B cell (primary cell): ENCODE results near the gene DLST. TPM values are rescaled to one million over a fixed set of nuclear protein-coding genes. Genes with fewer than 3 reads are reported as not detected.

Experiments
- ATAC-seq: fragments of 200-7000 bp; cut with Tn5 transposase; one replicate; pipeline ENCODE4 v1.10.0; 2021; ENCODE audit warnings: low read depth, mild to moderate bottlenecking, moderate number of reproducible peaks, moderate library complexity
- CTCF ChIA-PET: fragments of 350-600 bp; sonication (Branson Sonifier 250); formaldehyde crosslinking; loops from one replicate; lab custom pipeline; 2021; ENCODE audit warnings: antibody characterized with exemption, inconsistent platforms; lab: Charles Lee
- POLR2A ChIA-PET: fragments of 350-600 bp; sonication (Branson Sonifier 250); formaldehyde crosslinking; loops from one replicate; lab custom pipeline; 2021; ENCODE audit warnings: antibody characterized with exemption; lab: Charles Lee
- DNase-seq: peaks from one replicate; pipeline ENCODE4 v3.0.0; 2013
- H2AFZ ChIP-seq: 2 replicates; pipeline ENCODE4 v1.6.1; 2012; ENCODE audit warnings: mild to moderate bottlenecking, low read depth, low read length; ENCODE audit not compliant: insufficient read depth, poor library complexity, severe bottlenecking
- H3K27ac ChIP-seq, 2 donors: 1 replicate in 1 of 2; 2 replicates in 1 of 2; pipeline ENCODE4 v1.5.1; 2012 to 2013; ENCODE audit warnings: low read length in 2 of 2, mild to moderate bottlenecking in 2 of 2, moderate library complexity in 1 of 2
- H3K27me3 ChIP-seq, 4 experiments: fragments of 200-600 bp in 1 of 4; sonication (generic) in 1 of 4; replicated peaks in 1 of 4; 1 replicate in 2 of 4; 2 replicates in 2 of 4; pipeline versions ENCODE4 v1.6.1 to v1.7.0; 2013 to 2016; ENCODE audit warnings: low read length in 3 of 4, mild to moderate bottlenecking in 2 of 4, mixed read lengths in 1 of 4, moderate library complexity in 1 of 4; ENCODE audit not compliant: insufficient read depth in 4 of 4, control insufficient read depth in 3 of 4; ENCODE audit errors: control extremely low read depth in 1 of 4
- H3K36me3 ChIP-seq, 2 experiments: replicated peaks in 1 of 2; 1 replicate in 1 of 2; 2 replicates in 1 of 2; pipeline versions ENCODE4 v1.6.1 to v1.7.1; 2013; ENCODE audit warnings: low read length in 1 of 2; ENCODE audit not compliant: insufficient read depth in 2 of 2, control insufficient read depth in 1 of 2; ENCODE audit errors: control extremely low read depth in 1 of 2, extremely low read depth in 1 of 2
- H3K4me1 ChIP-seq, 2 donors: fragments of 200-600 bp in 1 of 2; sonication (generic) in 1 of 2; 1 replicate in 1 of 2; 2 replicates in 1 of 2; pipeline versions ENCODE4 v1.5.1 to v1.6.1; 2013 to 2017; ENCODE audit warnings: low read length in 2 of 2; ENCODE audit not compliant: control insufficient read depth in 2 of 2, insufficient read depth in 2 of 2
- H3K4me2 ChIP-seq: replicated peaks from 2 replicates; pipeline ENCODE3; 2012; ENCODE audit warnings: mild to moderate bottlenecking, low read depth, low read length; ENCODE audit not compliant: poor library complexity, severe bottlenecking
- H3K4me3 ChIP-seq, 5 experiments: fragments of 200-600 bp in 1 of 5; sonication (generic) in 1 of 5; 1 replicate in 3 of 5; 2 replicates in 2 of 5; pipeline versions ENCODE4 v1.5.1 to v1.7.0; 2011 to 2016; ENCODE audit warnings: low read length in 4 of 5, mild to moderate bottlenecking in 4 of 5, low read depth in 2 of 5, control low read depth in 1 of 5, moderate library complexity in 1 of 5; ENCODE audit not compliant: insufficient read depth in 1 of 5; ENCODE audit errors: control extremely low read depth in 1 of 5, extremely low read depth in 1 of 5
- H3K79me2 ChIP-seq: fragments of 200-600 bp; sonication (generic); one replicate; pipeline ENCODE4 v1.6.0; 2016; ENCODE audit warnings: low read length; ENCODE audit not compliant: control insufficient read depth, insufficient read depth
- H3K9ac ChIP-seq: fragments of 200-600 bp; sonication (generic); 2 replicates; pipeline ENCODE4 v1.6.1; 2017; ENCODE audit warnings: mild to moderate bottlenecking, low read length, moderate library complexity
- H3K9me3 ChIP-seq, 3 donors: one replicate each; pipeline versions ENCODE4 v1.6.1 to v1.7.1; 2013; ENCODE audit warnings: low read length in 2 of 3; ENCODE audit not compliant: control insufficient read depth in 2 of 3, insufficient read depth in 1 of 3; ENCODE audit errors: control extremely low read depth in 1 of 3
- H4K20me1 ChIP-seq: 2 replicates; pipeline ENCODE4 v1.6.0; 2012; ENCODE audit warnings: mild to moderate bottlenecking, low read length; ENCODE audit not compliant: insufficient read depth, control insufficient read depth, poor library complexity, severe bottlenecking
- H3K27ac Mint-ChIP-seq: one replicate; pipeline ENCODE4 v1.8.0; 2021; ENCODE audit warnings: mixed read lengths
- H3K27me3 Mint-ChIP-seq: one replicate; pipeline ENCODE4 v1.8.0; 2021; ENCODE audit warnings: mixed read lengths
- H3K4me1 Mint-ChIP-seq: one replicate; pipeline ENCODE4 v1.8.0; 2021; ENCODE audit warnings: mixed read lengths
- H3K4me3 Mint-ChIP-seq: one replicate; pipeline ENCODE4 v1.8.0; 2021; ENCODE audit warnings: mixed read lengths
- H3K9me3 Mint-ChIP-seq: one replicate; pipeline ENCODE4 v1.8.0; 2022; ENCODE audit warnings: mixed read lengths; ENCODE audit not compliant: insufficient read depth
- EZH2 ChIP-seq: IDR thresholded peaks from 2 replicates; pipeline ENCODE4 v1.6.1; 2012; ENCODE audit warnings: borderline replicate concordance, low read depth, mild to moderate bottlenecking, moderate library complexity, low read length; ENCODE audit not compliant: insufficient read depth, poor library complexity, severe bottlenecking
- WGBS: methylation state at CpG from one replicate; pipeline ENCODE4 v1.1.5; 2013; ENCODE audit warnings: missing lambda C conversion rate; ENCODE audit not compliant: insufficient coverage; 5-methylcytosine and 5-hydroxymethylcytosine counted together
- intact Hi-C: fragments of 100-400 bp; cut with micrococcal nuclease; formaldehyde crosslinking; loops from one replicate; pipeline ENCODE4 v1.10.0; 2022
- polyA plus RNA-seq: library from polyadenylated mRNA; depleted of rRNA; stranded (reverse); fragments of >200 nt; gene quantifications from 2 replicates; pipeline ENCODE4 v1.2.3, GENCODE V29; 2012
- total RNA-seq, 2 donors: library from RNA; stranded (reverse); fragments of 120-200 nt in 1 of 2; gene quantifications; 1 replicate in 1 of 2; 2 replicates in 1 of 2; pipeline versions ENCODE4 v1.2.3 to v1.2.4, GENCODE V29; 2013 to 2022
- TF ChIP-seq, protein P1 (sequence below): fragments of 200-600 bp; IDR thresholded peaks from one replicate; pipeline ENCODE4 v1.8.0; 2022; ENCODE audit warnings: antibody characterized with exemption, mild to moderate bottlenecking

Gene DLST
- total and polyA plus RNA-seq, 2 donors (not counting 1 experiment from before 2014, with no cell fraction given): 73.1 to 89.5 TPM

DNA sequence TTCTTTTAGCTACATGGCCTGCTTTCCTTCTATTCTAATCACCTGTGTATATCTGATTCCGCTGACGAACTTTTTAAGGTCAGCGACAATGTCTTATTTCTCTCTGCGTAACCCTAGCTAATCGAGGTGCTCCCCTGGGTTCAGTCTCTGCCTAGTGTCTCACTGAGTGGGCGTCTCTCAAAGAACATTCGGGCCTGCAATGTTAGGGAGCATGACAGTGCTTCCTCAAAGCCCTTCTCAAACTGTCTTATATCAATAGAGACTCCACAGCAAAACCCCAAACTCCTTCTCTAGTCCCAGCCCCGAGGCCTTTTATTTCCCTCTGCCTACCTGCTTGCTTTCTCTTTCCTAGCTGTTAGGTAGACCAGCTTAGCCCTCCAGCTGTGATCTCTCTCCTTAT lies 55.0 kb downstream of the DLST start:
- no peak overlapping the region for H3K27ac Mint-ChIP-seq
- H3K79me2 ChIP-seq: no peaks in the 10 kb centered on the region
- no peak overlapping the region for H3K4me3 Mint-ChIP-seq
- CTCF ChIA-PET: interaction anchor here (1.0 to 4.4 kb wide), 3 partner anchors 10 to 32 kb away, joined by 3 to 21 read pairs (median 4); no protein-coding TSS in a partner anchor
- H3K9me3 ChIP-seq: no peaks in the 10 kb centered on the region
- no peaks in the 10 kb centered on the region for H3K9me3 Mint-ChIP-seq
- H3K4me1 ChIP-seq: peaks cover 38 to 47% of the 10 kb centered on the region in 2 donors
- no peak overlapping the region for H3K4me3 ChIP-seq
- H3K36me3 ChIP-seq: no peaks in the 10 kb centered on the region
- no peaks in the 10 kb centered on the region for H4K20me1 ChIP-seq
- no peak overlapping the region for H3K4me2 ChIP-seq
- ATAC-seq: no peak
- no peak overlapping the region for H3K9ac ChIP-seq
- peaks cover 55% of the 10 kb centered on the region for H3K4me1 Mint-ChIP-seq
- no peak for TF ChIP-seq EZH2
- TF ChIP-seq, protein P1, sequence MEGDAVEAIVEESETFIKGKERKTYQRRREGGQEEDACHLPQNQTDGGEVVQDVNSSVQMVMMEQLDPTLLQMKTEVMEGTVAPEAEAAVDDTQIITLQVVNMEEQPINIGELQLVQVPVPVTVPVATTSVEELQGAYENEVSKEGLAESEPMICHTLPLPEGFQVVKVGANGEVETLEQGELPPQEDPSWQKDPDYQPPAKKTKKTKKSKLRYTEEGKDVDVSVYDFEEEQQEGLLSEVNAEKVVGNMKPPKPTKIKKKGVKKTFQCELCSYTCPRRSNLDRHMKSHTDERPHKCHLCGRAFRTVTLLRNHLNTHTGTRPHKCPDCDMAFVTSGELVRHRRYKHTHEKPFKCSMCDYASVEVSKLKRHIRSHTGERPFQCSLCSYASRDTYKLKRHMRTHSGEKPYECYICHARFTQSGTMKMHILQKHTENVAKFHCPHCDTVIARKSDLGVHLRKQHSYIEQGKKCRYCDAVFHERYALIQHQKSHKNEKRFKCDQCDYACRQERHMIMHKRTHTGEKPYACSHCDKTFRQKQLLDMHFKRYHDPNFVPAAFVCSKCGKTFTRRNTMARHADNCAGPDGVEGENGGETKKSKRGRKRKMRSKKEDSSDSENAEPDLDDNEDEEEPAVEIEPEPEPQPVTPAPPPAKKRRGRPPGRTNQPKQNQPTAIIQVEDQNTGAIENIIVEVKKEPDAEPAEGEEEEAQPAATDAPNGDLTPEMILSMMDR: no peak
- WGBS: 90% methylated on average over 8 of the region's 8 CpGs
- H3K27me3 Mint-ChIP-seq: peaks cover 7% of the 10 kb centered on the region
- intact Hi-C loops: no loop called here
- no peak overlapping the region for H2AFZ ChIP-seq
- DNase-seq: no peak
- POLR2A ChIA-PET: no interaction called here
- no peak overlapping the region for H3K27ac ChIP-seq
- peaks cover 0 to 4% (median 0%) of the 10 kb centered on the region in 4 experiments for H3K27me3 ChIP-seq

DNA sequence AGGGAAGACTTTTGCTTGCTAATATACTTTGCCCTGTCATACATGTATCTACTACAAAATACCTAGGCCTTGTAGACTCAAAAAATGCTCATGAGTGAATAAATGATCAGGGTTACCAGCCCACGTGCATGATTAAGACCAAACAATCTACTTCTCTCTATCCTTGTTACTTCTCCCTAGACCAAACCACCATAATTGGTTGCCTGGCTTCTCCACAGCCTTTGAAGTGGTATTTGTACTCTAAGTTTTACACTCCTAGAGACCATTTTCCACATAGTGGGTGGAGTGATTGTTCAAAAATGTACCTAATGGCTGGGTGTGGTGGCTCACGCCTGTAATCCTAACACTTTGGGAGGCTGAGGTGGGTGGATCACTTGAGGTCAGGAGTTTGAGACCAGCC lies 55.5 kb downstream of the DLST start:
- Mint-ChIP-seq H3K4me3 (no peak overlapping the region), H3K27ac (no peak overlapping the region), H3K9me3 (no peaks in the 10 kb centered on the region), H3K27me3 (peaks cover 7% of the 10 kb centered on the region), H3K4me1 (peaks cover 59% of the 10 kb centered on the region)
- peaks cover 0 to 4% (median 0%) of the 10 kb centered on the region in 4 experiments for H3K27me3 ChIP-seq
- no peaks in the 10 kb centered on the region for H3K9me3 ChIP-seq
- CTCF ChIA-PET: interaction anchor here (0.6 to 4.4 kb wide), 4 partner anchors 10 to 496 kb away, joined by 3 to 21 read pairs (median 4); no protein-coding TSS in a partner anchor
- ATAC-seq: no peak
- H3K4me3 ChIP-seq: no peak overlapping the region
- no peaks in the 10 kb centered on the region for H4K20me1 ChIP-seq
- no peak overlapping the region for H3K4me2 ChIP-seq
- no CpG with 5 or more reads among the region's 2 CpGs for WGBS
- no peak for DNase-seq
- H3K79me2 ChIP-seq: no peaks in the 10 kb centered on the region
- intact Hi-C loops: no loop called here
- H2AFZ ChIP-seq: no peak overlapping the region
- no peaks in the 10 kb centered on the region for H3K36me3 ChIP-seq
- no peak overlapping the region for H3K9ac ChIP-seq
- no peak overlapping the region for H3K27ac ChIP-seq
- TF ChIP-seq EZH2: no peak
- TF ChIP-seq, protein P1: no peak
- H3K4me1 ChIP-seq: peaks cover 43 to 51% of the 10 kb centered on the region in 2 donors
- POLR2A ChIA-PET: interaction anchor here (0.6 kb wide), 1 partner anchor 14 kb away, joined by 5 read pairs; the partner anchor contains the start of gene RPS6KL1
